Stimulated activated effector memory CD8-positive, alpha-beta T cell treated with anti-CD3 and anti-CD28 coated beads, Interleukin-12 subunit alpha, Interleukin-12 subunit beta, amount 100 ng/mL, for 72 hours (primary cell): Measurements from ENCODE around the gene MC2R.
"Not testable (repeated sequence)": the region's sequence is repeated elsewhere in the genome, so short reads cannot be mapped to it uniquely, and the experiment has no call there.

Experiments used
- ATAC-seq: fragments of 150-1000 bp; cut with Tn5 transposase; 2 replicates; pipeline ENCODE4 v1.10.0; 2021
- DNase-seq, 2 donors: peaks; one replicate each; pipeline ENCODE4 v3.0.0; 2021 to 2022; ENCODE audit warnings: low spot score in 2 of 2
- H3K27ac Mint-ChIP-seq: one replicate; pipeline ENCODE4 v1.8.0; 2022; ENCODE audit warnings: mild to moderate bottlenecking, mixed read lengths
- H3K36me3 Mint-ChIP-seq: one replicate; pipeline ENCODE4 v1.8.0; 2022; ENCODE audit warnings: mild to moderate bottlenecking, mixed read lengths
- H3K4me1 Mint-ChIP-seq: one replicate; pipeline ENCODE4 v1.8.0; 2022; ENCODE audit warnings: mixed read lengths
- H3K4me3 Mint-ChIP-seq: one replicate; pipeline ENCODE4 v1.8.0; 2022; ENCODE audit warnings: mild to moderate bottlenecking, mixed read lengths
- H3K9me3 Mint-ChIP-seq: one replicate; pipeline ENCODE4 v1.8.0; 2022; ENCODE audit warnings: mixed read lengths

Gene MC2R

DNA sequence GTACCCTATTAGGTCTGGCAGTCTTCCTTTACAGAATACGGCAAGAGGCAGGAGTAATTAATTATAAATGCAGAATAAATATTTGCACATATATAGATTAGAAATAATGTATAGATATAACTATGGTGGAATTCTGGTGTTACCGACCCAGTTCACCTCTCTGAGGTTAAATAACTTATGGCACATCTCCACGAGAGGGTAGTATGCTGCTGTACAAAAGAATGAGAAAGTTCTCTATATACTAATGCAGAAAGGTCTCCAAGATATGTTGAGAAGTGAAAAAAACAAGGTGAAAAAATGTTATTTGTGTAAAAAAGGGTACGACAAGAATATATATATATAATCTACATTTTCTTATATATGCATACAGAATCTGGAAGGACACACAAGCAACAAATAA lies 40.8 kb downstream of the MC2R start:
- Mint-ChIP-seq H3K27ac (no peak overlapping the region), H3K4me1 (no peaks in the 10 kb centered on the region), H3K4me3 (no peak overlapping the region), H3K36me3 (no peaks in the 10 kb centered on the region), H3K9me3 (no peaks in the 10 kb centered on the region)
- no peak for ATAC-seq
- DNase-seq: no peak

DNA sequence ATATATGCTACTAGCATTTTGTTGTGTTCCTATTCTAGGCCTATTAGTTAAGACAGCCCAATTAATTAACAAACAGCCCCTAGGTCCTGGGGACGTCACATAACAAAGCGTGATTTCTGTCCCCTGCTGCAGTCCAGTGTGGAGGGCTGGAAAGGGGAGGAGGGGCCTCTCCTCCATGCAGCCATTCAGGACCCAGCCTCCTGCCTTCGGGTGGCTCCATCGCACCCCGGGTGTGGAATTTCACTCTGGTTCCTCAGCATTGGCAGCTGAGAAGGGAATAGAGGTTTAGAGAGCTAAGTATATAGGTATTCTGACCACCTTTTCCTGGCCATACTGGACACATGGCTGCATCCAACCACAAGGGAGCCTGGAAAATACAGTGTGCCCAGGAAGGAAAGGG lies 42.4 kb downstream of the MC2R start:
- no peaks in the 10 kb centered on the region for H3K9me3 Mint-ChIP-seq

DNA sequence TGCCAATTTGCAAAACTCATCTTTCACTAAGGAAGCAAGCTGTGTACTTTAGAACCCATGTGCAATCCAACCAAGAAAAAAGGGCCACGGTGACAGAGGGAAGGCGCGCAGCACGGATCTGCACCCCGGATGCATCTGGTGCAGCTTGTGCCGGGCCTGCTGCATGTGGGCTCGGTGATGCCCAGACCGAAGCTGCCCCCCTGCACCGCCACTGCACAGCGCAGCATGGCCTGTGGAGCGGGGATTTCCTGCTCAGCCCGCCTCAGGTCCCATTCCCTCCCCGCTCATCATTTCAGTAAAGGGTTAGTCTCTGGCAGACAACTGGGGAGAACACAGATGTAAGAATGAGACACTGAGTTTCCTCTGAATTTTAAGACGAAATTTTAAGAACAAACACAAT lies 43.0 kb downstream of the MC2R start:
- Mint-ChIP-seq H3K4me1 (no peaks in the 10 kb centered on the region), H3K9me3 (no peaks in the 10 kb centered on the region), H3K4me3 (no peak overlapping the region), H3K27ac (no peak overlapping the region), H3K36me3 (no peaks in the 10 kb centered on the region)
- ATAC-seq (no peak), DNase-seq (no peak)

More for the DNA sequence above, 42.4 kb downstream of the MC2R start:
- H3K4me1 Mint-ChIP-seq: no peaks in the 10 kb centered on the region
- no peak for ATAC-seq
- no peak overlapping the region for H3K4me3 Mint-ChIP-seq
- no peak overlapping the region for H3K27ac Mint-ChIP-seq
- no peak for DNase-seq
- no peaks in the 10 kb centered on the region for H3K36me3 Mint-ChIP-seq

DNA sequence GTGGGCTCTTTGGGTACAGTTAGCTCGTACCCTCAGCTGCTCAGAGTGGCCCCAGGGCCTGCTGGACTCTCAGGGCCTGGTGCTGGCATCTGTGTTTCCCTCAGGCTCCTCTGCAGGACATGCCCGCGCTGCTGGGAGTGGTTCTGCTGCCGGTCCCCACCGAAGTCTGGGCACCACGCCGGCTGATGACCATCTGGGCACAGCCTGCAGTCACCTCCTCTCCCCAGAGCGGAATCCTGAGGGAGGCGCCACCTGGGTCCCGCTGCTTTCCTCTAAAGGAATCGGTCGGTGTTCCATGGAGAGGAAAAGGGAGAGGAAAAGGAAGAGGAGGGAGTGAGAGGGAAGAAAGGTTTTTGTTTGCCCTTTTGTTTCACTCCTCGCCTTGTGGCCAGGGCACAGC lies 43.6 kb downstream of the MC2R start:
- DNase-seq: no peak
- no peak for ATAC-seq
- Mint-ChIP-seq H3K4me1 (no peaks in the 10 kb centered on the region), H3K4me3 (no peak overlapping the region), H3K36me3 (no peaks in the 10 kb centered on the region), H3K9me3 (no peaks in the 10 kb centered on the region), H3K27ac (no peak overlapping the region)

DNA sequence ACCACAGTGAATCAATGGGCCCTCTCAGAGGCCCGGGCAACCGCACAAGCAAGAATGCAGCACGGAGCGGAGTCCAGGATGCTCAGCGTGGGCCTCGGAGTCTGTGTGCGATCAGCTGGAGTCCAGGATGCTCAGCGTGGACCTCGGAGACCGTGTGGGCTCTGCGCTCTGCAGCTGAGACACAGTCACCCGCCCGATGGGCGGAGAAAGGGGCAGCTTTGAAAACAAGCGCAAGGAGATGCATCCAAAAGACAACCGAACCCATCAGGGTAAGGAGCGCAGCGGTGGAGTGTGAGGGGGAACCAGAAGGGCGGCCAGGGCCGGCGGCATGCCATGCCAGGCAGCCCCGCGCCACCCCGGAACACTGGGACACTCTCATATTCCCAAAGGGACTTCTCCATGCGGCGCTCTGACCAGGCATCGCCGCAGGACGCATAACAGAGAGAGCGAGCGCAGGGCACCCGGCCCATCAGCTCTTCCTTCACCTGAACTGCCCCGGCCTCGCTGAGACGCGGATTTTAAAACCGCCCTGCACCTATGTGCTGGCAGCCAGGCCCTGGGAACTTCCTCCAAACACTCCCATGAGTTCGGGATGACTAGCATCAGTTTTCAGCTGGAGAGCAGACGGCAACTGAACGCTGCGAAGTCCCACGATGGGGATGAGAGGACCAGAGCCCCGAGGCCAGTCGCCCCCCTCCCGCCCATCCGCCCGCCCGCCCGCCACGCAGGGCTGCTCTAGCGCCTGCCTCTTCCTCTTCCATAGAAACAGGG lies 46.6 kb downstream of the MC2R start:
- H3K4me3 Mint-ChIP-seq: no peak overlapping the region
- H3K36me3 Mint-ChIP-seq: no peaks in the 10 kb centered on the region
- DNase-seq: no peak
- no peak overlapping the region for H3K27ac Mint-ChIP-seq
- no peaks in the 10 kb centered on the region for H3K9me3 Mint-ChIP-seq
- peak; percentile 24 for ATAC-seq
- H3K4me1 Mint-ChIP-seq: no peaks in the 10 kb centered on the region

DNA sequence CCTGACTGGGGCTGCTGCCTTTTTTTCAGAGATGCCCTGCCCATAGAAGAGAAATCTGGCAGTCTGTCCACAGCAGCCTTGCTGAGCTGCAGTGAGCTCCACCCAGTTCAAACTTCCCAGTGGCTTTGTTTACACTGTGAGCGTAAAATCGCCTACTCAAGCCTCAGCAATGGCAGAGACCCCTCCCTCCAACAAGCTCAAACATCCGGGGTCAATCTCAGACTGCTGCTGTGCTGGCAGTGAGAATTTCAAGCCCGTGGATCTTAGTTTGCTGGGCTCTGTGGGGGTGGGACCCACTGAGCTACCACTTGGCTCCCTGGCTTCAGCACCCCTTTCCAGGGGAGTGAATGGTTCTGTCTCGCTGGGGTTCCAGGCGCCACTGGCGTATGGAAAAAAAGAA lies 52.4 kb downstream of the MC2R start:
- not testable (repeated sequence) for H3K4me1 Mint-ChIP-seq, H3K36me3 Mint-ChIP-seq, H3K4me3 Mint-ChIP-seq, H3K9me3 Mint-ChIP-seq, H3K27ac Mint-ChIP-seq, DNase-seq, ATAC-seq

DNA sequence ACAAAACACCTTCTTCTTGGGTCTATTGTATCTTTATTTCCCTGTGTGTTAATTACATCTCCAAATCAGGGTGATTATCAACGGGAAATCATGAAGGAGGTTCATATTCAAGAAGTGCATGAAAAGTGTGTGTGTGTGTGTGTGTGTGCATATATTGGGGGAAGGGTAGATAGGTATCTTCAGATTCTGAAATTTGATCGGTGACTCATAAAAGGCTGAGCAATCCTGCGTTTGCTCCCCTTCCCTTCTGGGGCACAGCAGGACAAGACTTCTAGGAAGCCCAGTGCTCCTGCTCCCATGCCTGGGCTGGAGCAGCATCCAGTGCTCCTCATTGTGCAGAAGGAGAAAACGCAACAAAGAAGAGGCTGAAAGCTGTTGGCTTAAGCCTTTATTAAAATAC lies 65.5 kb downstream of the MC2R start:
- H3K4me1 Mint-ChIP-seq: no peaks in the 10 kb centered on the region
- no peak for ATAC-seq
- no peaks in the 10 kb centered on the region for H3K36me3 Mint-ChIP-seq
- no peak for DNase-seq
- H3K27ac Mint-ChIP-seq: no peak overlapping the region
- H3K4me3 Mint-ChIP-seq: no peak overlapping the region
- peaks cover 11% of the 10 kb centered on the region for H3K9me3 Mint-ChIP-seq

DNA sequence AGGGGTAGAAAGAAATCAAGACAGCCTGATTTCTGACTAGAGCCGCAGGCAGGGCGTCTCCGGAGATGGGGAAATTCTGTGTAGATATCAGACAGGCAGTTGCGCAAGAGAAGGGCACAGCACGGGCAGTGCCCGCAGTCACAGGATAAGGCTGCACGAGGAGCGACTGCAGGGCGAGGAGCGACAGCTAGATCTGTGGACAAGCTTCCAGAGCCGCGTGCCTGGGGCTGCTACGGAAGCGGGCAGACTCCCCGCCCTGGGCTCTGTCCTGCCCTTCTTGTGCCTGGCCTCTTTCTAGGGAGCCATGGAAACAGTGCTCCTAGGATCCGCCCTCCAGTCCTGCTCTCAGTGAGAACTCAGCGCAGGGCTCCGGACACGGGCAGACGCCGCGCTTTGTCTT lies 78.8 kb downstream of the MC2R start:
- Mint-ChIP-seq H3K9me3 (no peaks in the 10 kb centered on the region), H3K36me3 (no peaks in the 10 kb centered on the region), H3K4me1 (no peaks in the 10 kb centered on the region), H3K4me3 (no peak overlapping the region), H3K27ac (no peak overlapping the region)
- DNase-seq (no peak), ATAC-seq (no peak)

DNA sequence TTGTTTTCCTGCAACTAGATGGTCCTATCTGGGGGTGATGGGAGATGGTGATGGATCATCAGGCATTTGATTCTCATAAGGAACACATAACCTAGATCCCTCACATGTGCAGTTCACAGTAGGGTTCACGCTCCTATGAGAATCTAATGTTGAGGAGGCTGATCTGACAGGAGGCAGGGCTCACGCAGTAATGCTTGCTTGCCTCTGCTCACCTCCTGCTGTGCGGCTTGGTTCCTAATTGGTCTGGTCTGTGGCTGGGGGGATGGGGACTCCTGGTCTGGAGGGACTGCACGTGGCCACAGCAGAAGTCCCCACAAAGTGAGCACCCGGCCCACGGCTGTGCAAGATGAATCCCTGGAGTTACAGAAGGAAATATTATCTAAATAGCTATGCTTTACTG lies 80.1 kb downstream of the MC2R start:
- no peak overlapping the region for H3K27ac Mint-ChIP-seq
- no peak for DNase-seq
- no peaks in the 10 kb centered on the region for H3K4me1 Mint-ChIP-seq
- no peak overlapping the region for H3K4me3 Mint-ChIP-seq
- no peak for ATAC-seq
- H3K36me3 Mint-ChIP-seq: no peaks in the 10 kb centered on the region
- H3K9me3 Mint-ChIP-seq: no peaks in the 10 kb centered on the region

DNA sequence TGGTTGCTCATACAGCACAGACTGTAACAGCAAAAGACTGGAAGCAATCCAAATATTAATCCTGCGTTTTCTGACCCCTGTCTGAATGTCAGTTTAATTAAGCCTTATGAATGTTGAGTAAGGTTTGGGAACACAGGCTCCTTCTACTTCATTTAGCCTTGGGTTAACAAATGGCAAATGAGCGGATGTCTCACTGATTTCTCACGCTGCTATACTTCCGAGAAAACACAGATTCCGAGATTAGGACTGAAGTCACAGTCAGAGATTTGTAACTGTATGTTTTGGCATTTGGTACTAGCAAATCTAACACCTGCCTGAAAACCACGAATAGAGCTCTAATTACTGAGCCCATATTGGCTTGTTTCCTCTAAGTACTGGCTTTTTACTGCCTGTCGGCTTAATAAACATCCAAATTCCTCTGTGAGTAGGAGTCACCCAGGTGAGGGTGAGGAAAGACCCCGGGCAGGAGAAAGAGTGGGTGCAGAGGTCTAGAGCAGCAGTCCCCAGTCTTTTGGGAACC lies 80.8 kb downstream of the MC2R start:
- H3K9me3 Mint-ChIP-seq: no peaks in the 10 kb centered on the region
- DNase-seq: no peak
- ATAC-seq: no peak
- no peak overlapping the region for H3K4me3 Mint-ChIP-seq
- no peak overlapping the region for H3K27ac Mint-ChIP-seq
- no peaks in the 10 kb centered on the region for H3K4me1 Mint-ChIP-seq
- no peaks in the 10 kb centered on the region for H3K36me3 Mint-ChIP-seq
